T-cell (primary cell): ENCODE data around the gene S100A10. TPM values are rescaled to one million over a fixed set of nuclear protein-coding genes. Genes with fewer than 3 reads are reported as not detected.

Experiments
- ATAC-seq, 4 experiments: fragments of 200-7000 bp in 3 of 4; fragments of 150-1000 bp in 1 of 4; cut with Tn5 transposase; replicated peaks in 1 of 4; 1 replicate in 3 of 4; 2 replicates in 1 of 4; pipeline ENCODE4 v1.10.0; 2021; ENCODE audit warnings: moderate library complexity in 3 of 4, mild to moderate bottlenecking in 2 of 4, moderate number of reproducible peaks in 1 of 4
- CTCF ChIA-PET, 2 donors: fragments of 300-600 bp; sonication (Branson Sonifier 250); formaldehyde crosslinking; loops; one replicate each; lab custom pipeline; 2022; ENCODE audit warnings: antibody characterized with exemption in 2 of 2; lab: Charles Lee
- POLR2A ChIA-PET, 2 donors: fragments of 300-600 bp; sonication (Branson Sonifier 250); formaldehyde crosslinking; loops; one replicate each; lab custom pipeline; 2022; ENCODE audit warnings: antibody characterized with exemption in 2 of 2; lab: Charles Lee
- DNase-seq, 35 experiments: peaks; one replicate each; pipeline versions ENCODE4 v3.0.0 to v3.0.0-alpha.2; 2013 to 2023
- H3K27ac ChIP-seq: one replicate; pipeline ENCODE4 v1.5.1; 2013; ENCODE audit warnings: low read length
- H3K27me3 ChIP-seq, 2 experiments: replicated peaks in 1 of 2; 1 replicate in 1 of 2; 2 replicates in 1 of 2; pipeline versions ENCODE4 v1.6.1 to v1.7.0; 2013; ENCODE audit warnings: low read length in 1 of 2, mixed read lengths in 1 of 2; ENCODE audit not compliant: control insufficient read depth in 2 of 2, insufficient read depth in 2 of 2; ENCODE audit errors: extremely low read depth in 1 of 2
- H3K36me3 ChIP-seq, 2 donors: 1 replicate in 1 of 2; 2 replicates in 1 of 2; pipeline versions ENCODE4 v1.6.1 to v1.7.0; 2013; ENCODE audit warnings: low read length in 1 of 2; ENCODE audit not compliant: control insufficient read depth in 2 of 2, insufficient read depth in 1 of 2; ENCODE audit errors: extremely low read depth in 1 of 2
- H3K4me1 ChIP-seq, 2 experiments: 1 replicate in 1 of 2; 2 replicates in 1 of 2; pipeline versions ENCODE4 v1.6.1 to v1.7.0; 2013; ENCODE audit warnings: low read length in 2 of 2, mixed read lengths in 1 of 2; ENCODE audit not compliant: insufficient read depth in 2 of 2, control insufficient read depth in 1 of 2; ENCODE audit errors: extremely low read depth in 1 of 2
- H3K4me3 ChIP-seq, 2 donors: 1 replicate in 1 of 2; 2 replicates in 1 of 2; pipeline versions ENCODE4 v1.5.1 to v1.7.0; 2013; ENCODE audit warnings: mild to moderate bottlenecking in 2 of 2, low read length in 1 of 2, moderate library complexity in 1 of 2; ENCODE audit not compliant: control insufficient read depth in 1 of 2; ENCODE audit errors: extremely low read depth in 1 of 2
- H3K9me3 ChIP-seq: 2 replicates; pipeline ENCODE4 v1.7.0; 2013
- H3K27ac Mint-ChIP-seq, 2 donors: one replicate each; pipeline ENCODE4 v1.8.0; 2020 to 2021; ENCODE audit warnings: mild to moderate bottlenecking in 2 of 2, mixed read lengths in 2 of 2
- H3K27me3 Mint-ChIP-seq, 2 donors: one replicate each; pipeline ENCODE4 v1.8.0; 2021 to 2022; ENCODE audit warnings: mixed read lengths in 2 of 2
- H3K36me3 Mint-ChIP-seq: one replicate; pipeline ENCODE4 v1.8.0; 2021; ENCODE audit warnings: mixed read lengths
- H3K4me1 Mint-ChIP-seq, 3 donors: one replicate each; pipeline ENCODE4 v1.8.0; 2020 to 2022; ENCODE audit warnings: mixed read lengths in 3 of 3, mild to moderate bottlenecking in 1 of 3
- H3K4me3 Mint-ChIP-seq, 3 donors: one replicate each; pipeline ENCODE4 v1.8.0; 2020 to 2022; ENCODE audit warnings: mild to moderate bottlenecking in 3 of 3, mixed read lengths in 3 of 3, moderate library complexity in 3 of 3
- H3K9me3 Mint-ChIP-seq, 3 donors: one replicate each; pipeline ENCODE4 v1.8.0; 2020 to 2022; ENCODE audit warnings: mixed read lengths in 3 of 3
- WGBS: methylation state at CpG from one replicate; pipeline ENCODE4 v1.1.5; 2013; ENCODE audit warnings: missing lambda C conversion rate; ENCODE audit not compliant: insufficient coverage; 5-methylcytosine and 5-hydroxymethylcytosine counted together
- total RNA-seq, 35 experiments: library from RNA in 6 of 35; stranded (reverse) in 6 of 35; fragments of 120-200 nt in 1 of 35; gene quantifications; one replicate each; pipeline versions ENCODE4 v1.2.1 to v1.2.4 and lab custom pipeline; 2013 to 2026

S100A10 gene
- total RNA-seq, 5 donors from 2014 or later (not counting 1 experiment from before 2014, with no cell fraction given) = 157 to 277 (median 264) TPM

DNA sequence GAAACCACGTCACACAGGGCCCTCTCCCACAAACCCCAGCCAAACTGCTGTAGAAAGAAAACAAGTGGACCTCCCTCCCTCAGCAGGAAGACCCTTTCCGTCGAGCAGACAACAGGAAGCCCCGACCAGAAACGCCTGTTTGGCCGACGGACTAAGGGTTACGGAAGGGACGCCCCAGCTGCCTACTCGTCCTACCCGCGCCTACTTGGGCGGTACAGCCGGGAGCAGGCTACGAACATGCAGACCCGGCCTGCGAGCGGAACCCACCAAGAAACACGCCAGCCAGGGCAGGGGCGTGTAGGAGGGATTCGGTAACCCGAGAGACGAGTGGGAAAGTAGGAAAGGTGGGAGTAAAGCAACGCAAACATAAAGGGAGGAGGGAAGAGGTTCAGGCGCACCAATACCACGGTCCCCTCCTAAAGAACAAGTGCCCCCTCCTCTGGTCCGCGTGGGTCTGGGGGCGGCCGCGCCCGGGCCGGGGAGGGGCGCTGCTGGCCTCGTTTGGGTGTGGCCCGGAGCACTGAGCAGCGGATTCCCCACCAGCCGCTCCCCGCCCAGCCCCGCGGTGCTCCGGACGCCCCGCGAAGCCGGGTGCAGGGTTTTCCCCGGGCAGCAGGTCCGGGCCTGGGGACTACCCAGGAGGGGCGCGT lies 450 bp downstream of the S100A10 start:
- peaks cover 52 to 61% (median 54%) of the 10 kb centered on the region in 3 donors for H3K4me1 Mint-ChIP-seq
- ATAC-seq (peak; percentile 36 to 47 (median 44)), DNase-seq (peak in 25 of 35 experiments; percentile 6 to 52 (median 25))
- H3K36me3 Mint-ChIP-seq = peaks cover 3% of the 10 kb centered on the region
- Histone ChIP-seq H3K4me3 (peak overlapping the region; percentile 61 to 92), H3K9me3 (no peaks in the 10 kb centered on the region), H3K27me3 (no peaks in the 10 kb centered on the region), H3K4me1 (peaks cover 12 to 43% of the 10 kb centered on the region in 2 experiments), H3K27ac (peak overlapping the region; percentile 85), H3K36me3 (peaks cover 0 to 6% of the 10 kb centered on the region in 2 donors)
- peak overlapping the region; percentile 93 to 97 (median 96) for H3K4me3 Mint-ChIP-seq
- no peaks in the 10 kb centered on the region for H3K9me3 Mint-ChIP-seq
- ChIA-PET CTCF (interaction anchor here in 1 of 2 donors (1.1 to 1.3 kb wide), 2 partner anchors 10 to 60 kb away, joined by 3 read pairs; no protein-coding TSS in a partner anchor), POLR2A (no interaction called here)
- WGBS = 0% methylated on average over 49 of the region's 50 CpGs
- H3K27me3 Mint-ChIP-seq = no peaks in the 10 kb centered on the region
- peak overlapping the region; percentile 96 to 97 for H3K27ac Mint-ChIP-seq

- 62% methylated on average over 15 of the region's 21 CpGs for WGBS
- ChIA-PET POLR2A (interaction anchor here in 1 of 2 donors (0.7 kb wide), 1 partner anchor 47 kb away, joined by 4 read pairs; no protein-coding TSS in a partner anchor), CTCF (interaction anchor here in 1 of 2 donors (1.3 kb wide), 1 partner anchor 10 kb away, joined by 3 read pairs; no protein-coding TSS in a partner anchor)
- H3K4me3 ChIP-seq = peak overlapping the region; percentile 61 to 92
- H3K27me3 ChIP-seq = no peaks in the 10 kb centered on the region
- Mint-ChIP-seq H3K9me3 (no peaks in the 10 kb centered on the region), H3K36me3 (peaks cover 6% of the 10 kb centered on the region), H3K27me3 (no peaks in the 10 kb centered on the region), H3K4me3 (peak overlapping the region; percentile 93 to 97 (median 96)), H3K4me1 (peaks cover 58 to 67% (median 61%) of the 10 kb centered on the region in 3 donors), H3K27ac (peak overlapping the region; percentile 96 to 97)
- peaks cover 0 to 6% of the 10 kb centered on the region in 2 donors for H3K36me3 ChIP-seq
- ATAC-seq (peak in 1 of 4 experiments; percentile 1), DNase-seq (peak in 4 of 35 experiments; percentile 16 to 47 (median 35))
- H3K27ac ChIP-seq = peak overlapping the region; percentile 85
- H3K4me1 ChIP-seq = peaks cover 12 to 43% of the 10 kb centered on the region in 2 experiments
- no peaks in the 10 kb centered on the region for H3K9me3 ChIP-seq
Measured at GRCh38 chr1:151992303-151993083, 1.2 kb downstream of the S100A10 start.

- CTCF ChIA-PET = interaction anchor here in 1 of 2 donors (1.3 kb wide), 1 partner anchor 9 kb away, joined by 3 read pairs; no protein-coding TSS in a partner anchor
Measured at GRCh38 chr1:151991663-151992302, 1.9 kb downstream of the S100A10 start.

DNA sequence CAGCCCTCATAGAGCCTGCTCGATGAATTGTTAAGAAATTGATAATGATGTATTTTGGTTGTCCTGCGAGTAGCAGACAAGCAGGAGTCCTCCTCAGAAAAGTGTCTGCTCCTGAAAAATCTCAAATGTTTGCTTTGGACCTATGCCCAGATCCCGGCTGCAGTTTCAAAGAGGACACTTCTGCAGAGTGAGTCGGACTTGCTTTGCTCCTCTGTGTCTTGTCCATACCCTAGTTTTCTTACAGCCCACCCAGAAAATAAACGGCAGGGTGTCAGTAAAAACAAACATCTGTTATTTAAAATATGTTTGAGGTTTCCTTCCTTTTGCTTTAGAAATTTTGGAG lies 2.8 kb downstream of the S100A10 start:
- Histone ChIP-seq H3K4me1 (peaks cover 12 to 40% of the 10 kb centered on the region in 2 experiments), H3K9me3 (no peaks in the 10 kb centered on the region), H3K36me3 (peaks cover 0 to 9% of the 10 kb centered on the region in 2 donors), H3K4me3 (no peak overlapping the region), H3K27me3 (no peaks in the 10 kb centered on the region), H3K27ac (no peak overlapping the region)
- H3K36me3 Mint-ChIP-seq = peaks cover 15% of the 10 kb centered on the region
- POLR2A ChIA-PET = no interaction called here
- WGBS = no CpG with 5 or more reads among the region's 5 CpGs
- H3K4me1 Mint-ChIP-seq = peaks cover 65 to 75% (median 68%) of the 10 kb centered on the region in 3 donors
- CTCF ChIA-PET = interaction anchor here in 1 of 2 donors (1.0 kb wide), 1 partner anchor 55 kb away, joined by 5 read pairs; no protein-coding TSS in a partner anchor
- peak overlapping the region; percentile 93 to 97 (median 96) for H3K4me3 Mint-ChIP-seq
- no peak for ATAC-seq
- DNase-seq = no peak
- peak overlapping the region; percentile 77 to 87 for H3K27ac Mint-ChIP-seq
- H3K27me3 Mint-ChIP-seq = no peaks in the 10 kb centered on the region
- no peaks in the 10 kb centered on the region for H3K9me3 Mint-ChIP-seq

More at GRCh38 chr1:151991663-151992302, 1.9 kb downstream of the S100A10 start:
- no peaks in the 10 kb centered on the region for H3K9me3 Mint-ChIP-seq
- H3K4me3 Mint-ChIP-seq = peak overlapping the region; percentile 93 to 97 (median 96)
- ATAC-seq = no peak
- peaks cover 12 to 43% of the 10 kb centered on the region in 2 experiments for H3K4me1 ChIP-seq
- peaks cover 59 to 69% (median 63%) of the 10 kb centered on the region in 3 donors for H3K4me1 Mint-ChIP-seq
- H3K36me3 Mint-ChIP-seq = peaks cover 6% of the 10 kb centered on the region
- POLR2A ChIA-PET = interaction anchor here (0.5 to 0.7 kb wide), 2 partner anchors 46 to 1035 kb away, joined by 4 to 5 read pairs; no protein-coding TSS in a partner anchor
- H3K9me3 ChIP-seq = no peaks in the 10 kb centered on the region
- H3K27ac ChIP-seq = peak overlapping the region; percentile 2
- DNase-seq = no peak
- peaks cover 0 to 6% of the 10 kb centered on the region in 2 donors for H3K36me3 ChIP-seq
- H3K27me3 Mint-ChIP-seq = no peaks in the 10 kb centered on the region
- 90% methylated on average over 2 of the region's 6 CpGs for WGBS
- no peaks in the 10 kb centered on the region for H3K27me3 ChIP-seq
- H3K27ac Mint-ChIP-seq = peak overlapping the region; percentile 96 to 97
- H3K4me3 ChIP-seq = peak overlapping the region in 1 of 2 donors; percentile 61

- no peak overlapping the region for H3K27ac ChIP-seq
- Mint-ChIP-seq H3K9me3 (no peaks in the 10 kb centered on the region), H3K4me3 (peak overlapping the region in 2 of 3 donors; percentile 23 to 93), H3K36me3 (peaks cover 20% of the 10 kb centered on the region), H3K4me1 (peaks cover 67 to 78% (median 72%) of the 10 kb centered on the region in 3 donors), H3K27me3 (no peaks in the 10 kb centered on the region), H3K27ac (peak overlapping the region; percentile 80 to 87)
- CTCF ChIA-PET = interaction anchor here in 1 of 2 donors (1.0 kb wide), 1 partner anchor 55 kb away, joined by 5 read pairs; no protein-coding TSS in a partner anchor
- H3K9me3 ChIP-seq = no peaks in the 10 kb centered on the region
- WGBS = 86% methylated on average over 3 of the region's 5 CpGs
- ATAC-seq (no peak), DNase-seq (no peak)
- H3K4me1 ChIP-seq = peaks cover 12 to 40% of the 10 kb centered on the region in 2 experiments
- POLR2A ChIA-PET = interaction anchor here in 1 of 2 donors (1.0 kb wide), 1 partner anchor 20 kb away, joined by 4 read pairs; no protein-coding TSS in a partner anchor
- peaks cover 0 to 14% of the 10 kb centered on the region in 2 donors for H3K36me3 ChIP-seq
- H3K27me3 ChIP-seq = no peaks in the 10 kb centered on the region
- H3K4me3 ChIP-seq = no peak overlapping the region
Measured at GRCh38 chr1:151990058-151990855, 3.4 kb downstream of the S100A10 start.
